OCI-LY1 (cell line): ENCODE results near the gene CMIP.

ENCODE experiments used
- H2AFZ ChIP-seq: fragments of 200-600 bp; sonication (generic), shearing (Covaris generic); 2 replicates; pipeline ENCODE4 v1.6.0; 2014; ENCODE audit warnings: antibody characterized with exemption, mild to moderate bottlenecking, low read length
- H3F3A ChIP-seq: fragments of 200-600 bp; sonication (generic), shearing (Covaris generic); 2 replicates; pipeline ENCODE4 v1.6.0; 2014; ENCODE audit warnings: mild to moderate bottlenecking, antibody characterized with exemption, low read length, moderate library complexity; ENCODE audit not compliant: insufficient read depth
- H3K27ac ChIP-seq: fragments of 200-600 bp; sonication (generic); 2 replicates; pipeline ENCODE4 v1.5.1; 2014; ENCODE audit warnings: low read length, mixed run types, mild to moderate bottlenecking, low read depth; ENCODE audit not compliant: poor library complexity, severe bottlenecking
- H3K27me3 ChIP-seq: fragments of 200-600 bp; sonication (generic); 2 replicates; pipeline ENCODE4 v1.6.0; 2014; ENCODE audit warnings: antibody characterized with exemption, mild to moderate bottlenecking, low read length, moderate library complexity; ENCODE audit not compliant: insufficient read depth
- H3K36me3 ChIP-seq: fragments of 200-600 bp; sonication (generic); 2 replicates; pipeline ENCODE4 v1.6.1; 2014; ENCODE audit warnings: mild to moderate bottlenecking, antibody characterized with exemption, low read length, moderate library complexity, mixed read lengths; ENCODE audit not compliant: insufficient read depth
- H3K4me1 ChIP-seq: fragments of 200-600 bp; sonication (generic); 2 replicates; pipeline ENCODE4 v1.5.1; 2014; ENCODE audit warnings: mild to moderate bottlenecking, low read length, moderate library complexity; ENCODE audit not compliant: insufficient read depth, severe bottlenecking
- H3K4me2 ChIP-seq: fragments of 200-600 bp; sonication (generic), shearing (Covaris generic); 2 replicates; pipeline ENCODE4 v1.6.1; 2014; ENCODE audit warnings: low read length
- H3K4me3 ChIP-seq: fragments of 200-600 bp; sonication (generic); 2 replicates; pipeline ENCODE4 v1.5.1; 2014; ENCODE audit warnings: low read length, low read depth, mild to moderate bottlenecking, mixed read lengths; ENCODE audit not compliant: poor library complexity, severe bottlenecking
- H3K79me2 ChIP-seq: fragments of 200-600 bp; shearing (Covaris generic); 2 replicates; pipeline ENCODE4 v1.6.1; 2016; ENCODE audit warnings: mixed run types, low read length, mixed read lengths; ENCODE audit not compliant: insufficient read depth
- H3K9ac ChIP-seq: fragments of 200-600 bp; sonication (generic), shearing (Covaris generic); 2 replicates; pipeline ENCODE4 v1.6.1; 2014; ENCODE audit warnings: mild to moderate bottlenecking, low read length, mixed read lengths
- H3K9me2 ChIP-seq: fragments of 200-600 bp; sonication (generic), shearing (Covaris generic); 2 replicates; pipeline ENCODE4 v1.6.1; 2014; ENCODE audit warnings: low read depth, mild to moderate bottlenecking, low read length, mixed read lengths
- H3K9me3 ChIP-seq: fragments of 200-600 bp; shearing (Covaris generic); 2 replicates; pipeline ENCODE4 v1.6.1; 2014; ENCODE audit warnings: low read length, mixed read lengths
- H4K20me1 ChIP-seq: fragments of 200-600 bp; sonication (generic), shearing (Covaris generic); 2 replicates; pipeline ENCODE4 v1.6.0; 2016; ENCODE audit warnings: mild to moderate bottlenecking, low read length; ENCODE audit not compliant: insufficient read depth
- CTCF ChIP-seq: fragments of 200-600 bp; sonication (generic), shearing (Covaris generic); IDR thresholded peaks from 2 replicates; pipeline ENCODE4 v1.5.1; 2017; ENCODE audit warnings: mild to moderate bottlenecking, antibody characterized with exemption, low read length, moderate library complexity, mixed read lengths
- EZH2 ChIP-seq: fragments of 200-600 bp; sonication (generic), shearing (Covaris generic); IDR thresholded peaks from 2 replicates; pipeline ENCODE4 v1.8.0; 2017; ENCODE audit warnings: borderline replicate concordance, mixed run types, mild to moderate bottlenecking, antibody characterized with exemption, low read length, moderate library complexity, mixed read lengths

The CMIP gene

GRCh38 chr16:81589975-81590650 lies 145.5 kb downstream of the CMIP start:
- Histone ChIP-seq H3K4me3 (no peak overlapping the region), H3K79me2 (no peaks in the 10 kb centered on the region; the same call in none of the 2 replicates), H4K20me1 (no peaks in the 10 kb centered on the region), H3K27ac (no peak overlapping the region), H2AFZ (no peak overlapping the region), H3K9me2 (no peaks in the 10 kb centered on the region), H3K27me3 (no peaks in the 10 kb centered on the region), H3K4me1 (peaks cover 18% of the 10 kb centered on the region), H3K4me2 (no peak overlapping the region), H3F3A (no peaks in the 10 kb centered on the region; the same call in 1 of the 2 replicates), H3K9me3 (no peaks in the 10 kb centered on the region), H3K9ac (no peak overlapping the region), H3K36me3 (no peaks in the 10 kb centered on the region)
- TF ChIP-seq EZH2 (no peak), CTCF (no peak)

GRCh38 chr16:81590714-81591544 lies 146.3 kb downstream of the CMIP start:
- H3K27me3 ChIP-seq: no peaks in the 10 kb centered on the region
- H3K27ac ChIP-seq: peak overlapping the region; percentile 79

GRCh38 chr16:81591545-81591870 lies 146.9 kb downstream of the CMIP start:
- Histone ChIP-seq H3K4me2 (no peak overlapping the region; the same call in 1 of the 2 replicates), H3K9me3 (no peaks in the 10 kb centered on the region), H3K36me3 (no peaks in the 10 kb centered on the region), H3K27me3 (no peaks in the 10 kb centered on the region), H3K9me2 (no peaks in the 10 kb centered on the region), H3K4me1 (peaks cover 18% of the 10 kb centered on the region), H3K79me2 (no peaks in the 10 kb centered on the region; the same call in none of the 2 replicates), H2AFZ (no peak overlapping the region), H3K9ac (no peak overlapping the region), H3K27ac (peak overlapping the region; percentile 79), H3K4me3 (no peak overlapping the region), H4K20me1 (no peaks in the 10 kb centered on the region), H3F3A (no peaks in the 10 kb centered on the region; the same call in 1 of the 2 replicates)
- TF ChIP-seq EZH2: no peak
- TF ChIP-seq CTCF: no peak

More at GRCh38 chr16:81590714-81591544, 146.3 kb downstream of the CMIP start:
- Histone ChIP-seq H2AFZ (no peak overlapping the region), H3K36me3 (no peaks in the 10 kb centered on the region), H4K20me1 (no peaks in the 10 kb centered on the region), H3K9ac (no peak overlapping the region), H3K4me3 (no peak overlapping the region), H3F3A (no peaks in the 10 kb centered on the region; the same call in 1 of the 2 replicates), H3K4me1 (peaks cover 18% of the 10 kb centered on the region), H3K9me3 (no peaks in the 10 kb centered on the region), H3K9me2 (no peaks in the 10 kb centered on the region), H3K79me2 (no peaks in the 10 kb centered on the region; the same call in none of the 2 replicates), H3K4me2 (no peak overlapping the region; the same call in 1 of the 2 replicates)
- TF ChIP-seq CTCF: no peak
- no peak for TF ChIP-seq EZH2
